OCI-LY3 (cell line): Measurements from ENCODE around the gene KCTD3.

Experiments
- H2AFZ ChIP-seq: fragments of 200-600, 300-600 bp; shearing (Covaris generic); 2 replicates; pipeline ENCODE4 v1.6.0; 2014; ENCODE audit warnings: antibody characterized with exemption, low read depth, low read length
- H3K27ac ChIP-seq: fragments of 200-600, 300-600 bp; sonication (generic); 2 replicates; pipeline ENCODE4 v1.5.1; 2014; ENCODE audit warnings: mild to moderate bottlenecking, low read length, moderate library complexity, mixed read lengths
- H3K27me3 ChIP-seq: fragments of 200-600, 300-600 bp; sonication (generic); 2 replicates; pipeline ENCODE4 v1.6.1; 2014; ENCODE audit warnings: low read depth, low read length, mixed read lengths
- H3K36me3 ChIP-seq: fragments of 200-600, 300-600 bp; sonication (generic); replicated peaks from 2 replicates; pipeline ENCODE3; 2014; ENCODE audit warnings: low read depth, low read length, mixed read lengths
- H3K4me1 ChIP-seq: fragments of 300-600, 200-600 bp; sonication (generic); 2 replicates; pipeline ENCODE4 v1.6.1; 2014; ENCODE audit warnings: low read length, mixed read lengths
- H3K4me2 ChIP-seq: fragments of 200-600, 300-600 bp; sonication (generic); 2 replicates; pipeline ENCODE4 v1.6.1; 2014; ENCODE audit warnings: low read length, mixed read lengths
- H3K4me3 ChIP-seq: fragments of 300-600, 200-600 bp; sonication (generic); 2 replicates; pipeline ENCODE4 v1.5.1; 2014; ENCODE audit warnings: antibody characterized with exemption, mild to moderate bottlenecking, low read length, moderate library complexity
- H3K79me2 ChIP-seq: fragments of 300-600, 200-600 bp; shearing (Covaris generic); 2 replicates; pipeline ENCODE4 v1.6.1; 2014; ENCODE audit warnings: mild to moderate bottlenecking, low read length, mixed read lengths
- H3K9ac ChIP-seq: fragments of 300-600, 200-600 bp; shearing (Covaris generic); 2 replicates; pipeline ENCODE4 v1.6.0; 2014; ENCODE audit warnings: mild to moderate bottlenecking, low read length, moderate library complexity
- H3K9me3 ChIP-seq: fragments of 200-600, 300-600 bp; shearing (Covaris generic); 2 replicates; pipeline ENCODE4 v1.6.1; 2014; ENCODE audit warnings: low read length, mixed read lengths; ENCODE audit not compliant: insufficient read depth
- H4K20me1 ChIP-seq: fragments of 200-600, 300-600 bp; sonication (generic); 2 replicates; pipeline ENCODE4 v1.6.1; 2016; ENCODE audit warnings: low read length, mixed read lengths; ENCODE audit not compliant: insufficient read depth
- CTCF ChIP-seq: fragments of 200-600, 300-600 bp; sonication (generic); IDR thresholded peaks from 2 replicates; pipeline ENCODE4 v1.5.1; 2014; ENCODE audit warnings: antibody characterized with exemption, low read length, low read depth
- EZH2phosphoT487 ChIP-seq: fragments of 200-600 bp; shearing (Covaris generic); IDR thresholded peaks from 2 replicates; pipeline ENCODE4 v1.6.1; 2018; ENCODE audit warnings: antibody characterized with exemption, mixed run types, low read depth

KCTD3 gene

GRCh38 chr1:215645182-215645581, 78.1 kb downstream of the KCTD3 start:
- no peak for TF ChIP-seq CTCF
- TF ChIP-seq EZH2phosphoT487 = no peak
- no peak overlapping the region for H3K27ac ChIP-seq
- no peaks in the 10 kb centered on the region for H4K20me1 ChIP-seq
- H3K27me3 ChIP-seq = no peaks in the 10 kb centered on the region
- no peaks in the 10 kb centered on the region for H3K4me1 ChIP-seq
- no peak overlapping the region for H3K9ac ChIP-seq
- H3K36me3 ChIP-seq = no peaks in the 10 kb centered on the region
- no peak overlapping the region for H2AFZ ChIP-seq
- no peaks in the 10 kb centered on the region for H3K79me2 ChIP-seq
- H3K9me3 ChIP-seq = no peaks in the 10 kb centered on the region
- H3K4me3 ChIP-seq = no peak overlapping the region
- no peak overlapping the region for H3K4me2 ChIP-seq

GRCh38 chr1:215645861-215646260, 78.8 kb downstream of the KCTD3 start:
- TF ChIP-seq EZH2phosphoT487 = no peak
- no peak for TF ChIP-seq CTCF
- Histone ChIP-seq H3K9me3 (no peaks in the 10 kb centered on the region), H3K9ac (no peak overlapping the region), H4K20me1 (no peaks in the 10 kb centered on the region), H3K4me2 (no peak overlapping the region), H3K27me3 (no peaks in the 10 kb centered on the region), H3K4me3 (no peak overlapping the region), H3K36me3 (no peaks in the 10 kb centered on the region), H3K79me2 (no peaks in the 10 kb centered on the region), H3K27ac (no peak overlapping the region), H2AFZ (no peak overlapping the region), H3K4me1 (no peaks in the 10 kb centered on the region)

- H4K20me1 ChIP-seq = no peaks in the 10 kb centered on the region
- H3K36me3 ChIP-seq = no peaks in the 10 kb centered on the region
- no peak overlapping the region for H3K9ac ChIP-seq
- H3K9me3 ChIP-seq = no peaks in the 10 kb centered on the region
- no peak overlapping the region for H3K4me2 ChIP-seq
- H3K27ac ChIP-seq = no peak overlapping the region
- no peaks in the 10 kb centered on the region for H3K4me1 ChIP-seq
- TF ChIP-seq EZH2phosphoT487 = no peak
- no peak for TF ChIP-seq CTCF
- H3K27me3 ChIP-seq = peaks cover 3% of the 10 kb centered on the region; the same call in 1 of the 2 replicates
- H3K79me2 ChIP-seq = no peaks in the 10 kb centered on the region
- no peak overlapping the region for H2AFZ ChIP-seq
- H3K4me3 ChIP-seq = no peak overlapping the region
These were observed 80.6 kb downstream of the KCTD3 start for GRCh38 chr1:215647738-215648137.

GRCh38 chr1:215648957-215649356, 81.9 kb downstream of the KCTD3 start:
- peaks cover 3% of the 10 kb centered on the region; the same call in 1 of the 2 replicates for H3K27me3 ChIP-seq
- TF ChIP-seq EZH2phosphoT487 (no peak), CTCF (no peak)
- no peaks in the 10 kb centered on the region for H3K79me2 ChIP-seq
- H3K4me3 ChIP-seq = no peak overlapping the region
- no peak overlapping the region for H2AFZ ChIP-seq
- no peaks in the 10 kb centered on the region for H4K20me1 ChIP-seq
- H3K9me3 ChIP-seq = no peaks in the 10 kb centered on the region
- no peak overlapping the region for H3K9ac ChIP-seq
- H3K4me1 ChIP-seq = no peaks in the 10 kb centered on the region
- H3K27ac ChIP-seq = no peak overlapping the region
- H3K4me2 ChIP-seq = no peak overlapping the region
- H3K36me3 ChIP-seq = no peaks in the 10 kb centered on the region
